Prostate gland (tissue), 2 donors: ENCODE data around the gene FAM24B. TPM values are rescaled to one million over a fixed set of nuclear protein-coding genes. Genes with fewer than 3 reads are reported as not detected.
A peak's percentile ranks its signal among the peaks of the same experiment; 100 is the strongest.

Experiments
- DNase-seq: peaks from one replicate; pipeline ENCODE4 v3.0.0-alpha.2; 2019; ENCODE audit warnings: low spot score
- H3K27ac ChIP-seq, 2 donors: fragments of 200-600 bp; sonication (generic); 2 replicates each; pipeline ENCODE4 v1.5.1; 2017 to 2019
- H3K27me3 ChIP-seq: fragments of 200-600 bp; sonication (generic); replicated peaks from 2 replicates; pipeline ENCODE4 v1.5.1; 2019; ENCODE audit not compliant: insufficient read depth
- H3K36me3 ChIP-seq, 2 donors: fragments of 200-600 bp; sonication (generic); 1 replicate in 1 of 2; 2 replicates in 1 of 2; pipeline versions ENCODE4 v1.5.1 to v1.8.1; 2017 to 2019
- H3K4me1 ChIP-seq: fragments of 200-600 bp; sonication (generic); replicated peaks from 2 replicates; pipeline ENCODE4 v1.5.1; 2019
- H3K4me3 ChIP-seq, 2 donors: fragments of 200-600 bp; sonication (generic); 2 replicates each; pipeline ENCODE4 v1.5.1; 2017 to 2019
- H3K9me3 ChIP-seq: fragments of 200-600 bp; sonication (generic); 2 replicates; pipeline ENCODE4 v1.5.1; 2017
- POLR2A ChIP-seq: fragments of 450-650 bp; IDR thresholded peaks from one replicate; pipeline ENCODE4 v1.6.1; 2016; ENCODE audit warnings: antibody characterized with exemption, mild to moderate bottlenecking
- POLR2AphosphoS5 ChIP-seq: sonication (generic); formaldehyde crosslinking; IDR thresholded peaks from one replicate; pipeline ENCODE4 v1.6.1; 2017; ENCODE audit warnings: antibody characterized with exemption
- WGBS: methylation state at CpG from one replicate; pipeline ENCODE4 v1.1.5; 2018; 5-methylcytosine and 5-hydroxymethylcytosine counted together
- intact Hi-C: fragments of 100-400 bp; cut with DNase I; formaldehyde crosslinking; loops from one replicate; pipeline ENCODE4 v1.14.2; 2022
- total RNA-seq, 2 donors: library from RNA; depleted of rRNA; stranded (reverse); fragments of >200 nt; gene quantifications; one replicate each; pipeline ENCODE4 v1.1.0, GENCODE V29; 2016
- TF ChIP-seq, protein P1 (sequence below), 4 experiments: fragments of 200-600 bp in 2 of 4; fragments of 450-650 bp in 2 of 4; sonication (generic) in 2 of 4; IDR thresholded peaks; 1 replicate in 3 of 4; 2 replicates in 1 of 4; pipeline ENCODE4 v1.5.1; 2016 to 2019; ENCODE audit warnings: antibody characterized with exemption in 4 of 4, mild to moderate bottlenecking in 2 of 4, moderate library complexity in 2 of 4

Gene FAM24B
- total RNA-seq, 2 donors from 2014 or later: 5.7 to 5.9 TPM

- WGBS: 62% methylated on average over 5 of the region's 5 CpGs
- no peak overlapping the region for H3K4me3 ChIP-seq
- intact Hi-C loops: no loop called here
These were observed 28.4 kb downstream of the FAM24B start for GRCh38 chr10:122850705-122851640.

DNA sequence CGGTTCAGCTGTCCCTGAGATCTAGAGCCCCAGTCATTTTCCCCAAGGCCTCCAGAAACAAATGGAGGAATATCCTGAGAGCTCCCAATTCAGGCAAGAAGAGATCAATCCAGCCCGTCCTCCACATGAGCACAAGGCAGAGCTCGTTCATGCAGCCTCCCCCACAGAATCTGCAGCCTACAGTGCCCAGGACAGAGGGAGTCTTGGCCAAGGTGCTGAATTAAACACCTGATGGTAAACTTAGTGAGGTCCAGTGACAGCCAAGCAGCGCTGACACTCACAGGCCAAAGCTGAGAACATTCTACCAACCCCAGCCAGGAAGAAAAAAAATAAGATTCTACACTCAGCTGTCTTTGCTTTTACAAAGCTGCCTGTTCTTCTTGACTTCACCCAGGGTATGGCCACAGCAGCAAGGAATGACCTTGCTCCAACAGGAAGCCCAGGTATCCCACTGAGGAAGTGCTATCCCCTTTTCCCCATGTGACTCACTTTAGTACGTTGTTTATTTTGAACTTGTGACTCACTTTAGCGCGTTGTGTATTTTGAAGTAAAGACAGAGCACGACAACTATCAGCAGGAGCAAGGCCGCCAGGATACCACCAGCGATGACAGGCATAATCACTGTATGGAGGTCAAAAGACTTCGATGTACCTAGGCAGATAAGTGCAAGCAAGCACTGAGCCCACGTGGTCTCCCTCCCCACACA is 29.3 kb downstream of the FAM24B start:
- TF ChIP-seq POLR2AphosphoS5 (no peak), POLR2A (no peak)
- TF ChIP-seq, protein P1, sequence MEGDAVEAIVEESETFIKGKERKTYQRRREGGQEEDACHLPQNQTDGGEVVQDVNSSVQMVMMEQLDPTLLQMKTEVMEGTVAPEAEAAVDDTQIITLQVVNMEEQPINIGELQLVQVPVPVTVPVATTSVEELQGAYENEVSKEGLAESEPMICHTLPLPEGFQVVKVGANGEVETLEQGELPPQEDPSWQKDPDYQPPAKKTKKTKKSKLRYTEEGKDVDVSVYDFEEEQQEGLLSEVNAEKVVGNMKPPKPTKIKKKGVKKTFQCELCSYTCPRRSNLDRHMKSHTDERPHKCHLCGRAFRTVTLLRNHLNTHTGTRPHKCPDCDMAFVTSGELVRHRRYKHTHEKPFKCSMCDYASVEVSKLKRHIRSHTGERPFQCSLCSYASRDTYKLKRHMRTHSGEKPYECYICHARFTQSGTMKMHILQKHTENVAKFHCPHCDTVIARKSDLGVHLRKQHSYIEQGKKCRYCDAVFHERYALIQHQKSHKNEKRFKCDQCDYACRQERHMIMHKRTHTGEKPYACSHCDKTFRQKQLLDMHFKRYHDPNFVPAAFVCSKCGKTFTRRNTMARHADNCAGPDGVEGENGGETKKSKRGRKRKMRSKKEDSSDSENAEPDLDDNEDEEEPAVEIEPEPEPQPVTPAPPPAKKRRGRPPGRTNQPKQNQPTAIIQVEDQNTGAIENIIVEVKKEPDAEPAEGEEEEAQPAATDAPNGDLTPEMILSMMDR (IDR thresholded peaks at IDR 0.05): no peak
- 82% methylated on average over 12 of the region's 12 CpGs for WGBS
- Histone ChIP-seq H3K4me3 (no peak overlapping the region), H3K36me3 (no peaks in the 10 kb centered on the region), H3K4me1 (peaks cover 2% of the 10 kb centered on the region), H3K27me3 (no peaks in the 10 kb centered on the region), H3K27ac (no peak overlapping the region), H3K9me3 (no peaks in the 10 kb centered on the region)
- DNase-seq: no peak
- intact Hi-C loops: no loop called here

More at GRCh38 chr10:122850705-122851640, 28.4 kb downstream of the FAM24B start:
- H3K9me3 ChIP-seq: no peaks in the 10 kb centered on the region
- no peak overlapping the region for H3K27ac ChIP-seq
- TF ChIP-seq POLR2A: no peak
- TF ChIP-seq, protein P1 (IDR thresholded peaks at IDR 0.05): no peak
- TF ChIP-seq POLR2AphosphoS5: peak; percentile 29
- no peak for DNase-seq
- H3K36me3 ChIP-seq: no peaks in the 10 kb centered on the region
- H3K4me1 ChIP-seq: peaks cover 2% of the 10 kb centered on the region
- no peaks in the 10 kb centered on the region for H3K27me3 ChIP-seq

DNA sequence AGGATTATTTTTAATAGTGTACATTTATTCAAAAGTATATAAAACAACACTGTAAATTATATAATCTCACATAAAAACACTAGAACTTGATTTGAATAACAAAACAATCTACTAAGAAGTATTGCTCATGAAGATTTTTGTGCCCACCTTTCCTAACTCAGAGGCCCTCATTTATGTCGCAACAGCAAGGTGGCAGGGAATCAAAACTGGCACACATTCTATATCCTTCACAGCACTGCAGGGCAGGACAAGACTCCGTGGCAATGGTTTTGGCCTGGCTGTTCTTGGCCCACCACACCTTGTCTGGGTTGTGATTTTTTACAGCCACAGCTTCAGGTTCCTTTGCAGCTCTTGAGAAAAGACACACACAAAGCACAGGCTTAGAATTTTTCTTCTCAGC is 30.3 kb downstream of the FAM24B start:
- Histone ChIP-seq H3K27ac (no peak overlapping the region), H3K4me1 (peaks cover 2% of the 10 kb centered on the region), H3K4me3 (no peak overlapping the region), H3K9me3 (no peaks in the 10 kb centered on the region), H3K27me3 (no peaks in the 10 kb centered on the region), H3K36me3 (no peaks in the 10 kb centered on the region)
- TF ChIP-seq, protein P1 (IDR thresholded peaks at IDR 0.05): no peak
- TF ChIP-seq POLR2AphosphoS5 (peak; percentile 8), POLR2A (no peak)
- DNase-seq: no peak
- intact Hi-C loops: no loop called here
- 58% methylated on average over 2 of the region's 2 CpGs for WGBS

DNA sequence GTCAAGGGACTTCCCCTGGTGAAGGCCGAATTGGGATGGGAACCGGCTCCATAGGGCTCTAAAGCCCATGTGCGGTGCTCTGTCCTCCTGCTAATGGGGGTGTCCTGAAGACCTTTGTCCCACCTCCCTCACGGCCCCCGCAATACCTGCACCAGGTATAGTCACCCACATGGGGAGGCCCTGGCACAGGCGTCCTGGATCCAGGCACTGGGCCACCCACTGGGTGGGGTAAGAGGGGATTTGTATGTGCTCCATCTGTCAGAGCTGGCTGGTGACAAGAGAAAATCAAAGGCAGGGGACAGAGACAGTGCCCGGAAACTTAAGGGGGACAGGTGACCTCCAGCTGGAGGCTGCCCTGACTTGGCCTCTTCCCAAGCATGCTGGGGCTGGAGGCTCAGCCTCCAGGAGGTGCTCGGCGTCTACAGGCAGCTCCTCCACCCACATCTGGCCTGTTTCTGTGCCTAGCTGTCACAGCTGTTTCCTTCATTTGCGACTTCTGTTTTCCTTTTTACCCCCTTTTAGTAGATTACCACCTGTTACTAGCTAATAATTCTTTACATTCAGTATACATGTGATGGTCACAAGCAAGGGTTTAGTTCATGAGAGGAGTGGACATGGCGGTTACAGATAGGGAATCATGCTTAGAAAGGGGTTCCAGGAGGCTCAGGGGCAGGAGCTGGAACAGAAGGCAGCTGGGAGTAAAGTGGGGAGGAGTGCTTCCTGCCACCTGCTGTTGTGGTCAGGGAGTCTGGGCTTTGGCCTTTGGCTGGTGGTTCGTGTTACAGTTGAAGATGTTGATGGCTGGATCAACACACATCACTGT is 31.4 kb downstream of the FAM24B start:
- no peaks in the 10 kb centered on the region for H3K36me3 ChIP-seq
- no peak for DNase-seq
- no peak overlapping the region for H3K27ac ChIP-seq
- 88% methylated on average over 12 of the region's 12 CpGs for WGBS
- TF ChIP-seq, protein P1 (IDR thresholded peaks at IDR 0.05): no peak
- TF ChIP-seq POLR2A (no peak), POLR2AphosphoS5 (no peak)
- no peaks in the 10 kb centered on the region for H3K9me3 ChIP-seq
- peaks cover 2% of the 10 kb centered on the region for H3K4me1 ChIP-seq
- no peak overlapping the region for H3K4me3 ChIP-seq
- H3K27me3 ChIP-seq: no peaks in the 10 kb centered on the region
- intact Hi-C loops: no loop called here
